ENCODE measurements around the gene TMEM205.
"Not testable (repeated sequence)": the region's sequence is repeated elsewhere in the genome, so short reads cannot be mapped to it uniquely, and the experiment has no call there.

The TMEM205 gene

DNA sequence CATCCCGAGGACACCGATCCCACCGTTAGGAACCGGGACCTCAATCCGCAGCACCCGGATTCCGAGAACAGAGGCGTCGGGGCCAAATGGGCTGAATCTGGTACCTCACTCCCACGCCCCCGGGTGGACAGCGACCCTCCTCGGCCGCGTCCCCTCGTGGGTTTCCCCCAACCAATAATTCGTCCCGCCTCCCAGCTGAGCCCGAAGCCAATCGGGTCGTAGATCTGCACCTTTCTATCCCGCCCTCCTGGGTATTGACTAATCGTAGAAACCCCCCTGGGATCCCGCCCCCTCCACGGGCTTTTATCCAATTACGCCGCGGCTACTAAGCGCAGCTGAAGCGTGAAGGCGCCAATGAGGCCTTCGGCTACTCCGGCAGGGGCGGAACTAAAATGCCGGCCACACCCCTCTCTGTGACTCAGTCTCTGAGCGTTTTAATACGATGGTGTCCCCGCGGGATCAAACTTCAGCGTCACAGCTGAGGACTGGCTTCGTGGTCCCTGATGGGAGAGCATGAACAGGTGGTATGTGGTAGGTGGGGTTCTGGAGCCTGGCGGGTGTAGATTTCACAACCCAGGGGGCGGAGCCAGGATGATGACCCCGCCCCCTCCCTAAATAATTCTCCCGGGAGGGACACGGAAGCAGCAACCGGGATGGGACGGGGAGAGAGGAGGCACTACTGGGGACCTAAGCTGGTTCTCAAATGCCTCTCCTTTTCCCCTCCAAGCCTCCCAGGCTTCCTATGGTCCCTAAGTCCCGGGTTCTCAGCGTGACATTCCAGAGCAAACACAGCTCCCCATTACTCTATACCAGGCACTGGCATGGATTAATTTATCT is at the start of gene TMEM205, which contains the start of gene CCDC159:
TMEM205 (minus strand) TSS at position 165 of the 837 bp plus-strand sequence. CDS start 649 bp downstream, outside the sequence.
CCDC159 (plus strand) TSS at position 416 of the 837 bp plus-strand sequence; CDS start at position 504, 88 bp downstream.
- DNase-seq = peak; percentile 99

DNA sequence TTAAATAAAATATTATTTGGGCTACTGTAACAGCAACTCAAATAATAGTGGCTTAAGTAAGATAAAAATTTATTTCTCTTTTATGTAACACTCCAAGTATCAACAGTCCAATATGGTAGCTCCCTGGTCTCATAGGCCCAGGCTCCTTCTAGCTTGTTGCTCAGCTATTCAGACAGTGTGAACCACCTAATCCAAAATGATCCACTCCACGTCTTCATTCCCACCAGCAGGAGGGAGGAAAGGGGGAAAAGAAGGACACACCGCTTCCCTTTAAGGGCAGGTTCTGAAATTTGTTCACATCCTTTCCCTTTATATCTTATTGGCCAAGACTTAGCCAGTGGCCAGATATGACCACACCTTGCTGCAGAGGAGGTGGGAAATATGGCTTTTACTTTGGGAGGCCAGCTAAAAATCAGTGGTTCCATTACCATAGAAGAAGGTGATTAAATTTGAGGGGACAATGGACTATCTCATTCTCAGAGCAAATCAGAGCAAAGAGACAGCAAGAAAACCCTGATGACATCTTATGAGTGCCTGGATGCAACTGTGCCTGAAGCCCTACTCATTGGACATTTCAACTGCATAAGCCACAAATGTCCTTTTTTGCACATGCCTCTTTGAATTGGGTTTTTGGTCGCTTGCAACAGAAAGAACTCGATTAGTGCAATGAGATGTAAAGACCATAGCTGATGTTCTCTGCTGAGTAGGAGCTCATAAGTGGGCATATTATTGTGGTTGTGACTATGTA is 45.0 kb upstream of the TMEM205 start:
- no peak for DNase-seq

DNA sequence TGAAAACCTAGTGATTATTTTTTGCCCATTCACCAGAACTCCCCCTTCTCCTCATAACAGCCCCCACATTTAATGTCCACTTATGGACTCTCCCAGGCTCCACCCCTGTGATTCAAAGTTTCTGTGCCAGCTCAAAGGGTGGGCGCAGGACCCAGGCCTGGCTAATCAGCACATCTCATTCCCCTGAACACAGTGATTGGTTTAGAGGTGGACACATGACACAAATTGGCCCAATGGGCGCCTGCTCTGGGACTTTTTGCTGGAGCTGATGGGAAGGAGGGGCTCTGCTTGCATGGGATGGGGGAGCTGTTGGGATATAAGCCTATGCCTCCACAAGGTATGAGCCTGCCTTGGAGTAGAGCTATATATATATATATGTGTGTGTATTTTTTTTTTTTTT is 44.3 kb upstream of the TMEM205 start:
- no peak for DNase-seq

DNA sequence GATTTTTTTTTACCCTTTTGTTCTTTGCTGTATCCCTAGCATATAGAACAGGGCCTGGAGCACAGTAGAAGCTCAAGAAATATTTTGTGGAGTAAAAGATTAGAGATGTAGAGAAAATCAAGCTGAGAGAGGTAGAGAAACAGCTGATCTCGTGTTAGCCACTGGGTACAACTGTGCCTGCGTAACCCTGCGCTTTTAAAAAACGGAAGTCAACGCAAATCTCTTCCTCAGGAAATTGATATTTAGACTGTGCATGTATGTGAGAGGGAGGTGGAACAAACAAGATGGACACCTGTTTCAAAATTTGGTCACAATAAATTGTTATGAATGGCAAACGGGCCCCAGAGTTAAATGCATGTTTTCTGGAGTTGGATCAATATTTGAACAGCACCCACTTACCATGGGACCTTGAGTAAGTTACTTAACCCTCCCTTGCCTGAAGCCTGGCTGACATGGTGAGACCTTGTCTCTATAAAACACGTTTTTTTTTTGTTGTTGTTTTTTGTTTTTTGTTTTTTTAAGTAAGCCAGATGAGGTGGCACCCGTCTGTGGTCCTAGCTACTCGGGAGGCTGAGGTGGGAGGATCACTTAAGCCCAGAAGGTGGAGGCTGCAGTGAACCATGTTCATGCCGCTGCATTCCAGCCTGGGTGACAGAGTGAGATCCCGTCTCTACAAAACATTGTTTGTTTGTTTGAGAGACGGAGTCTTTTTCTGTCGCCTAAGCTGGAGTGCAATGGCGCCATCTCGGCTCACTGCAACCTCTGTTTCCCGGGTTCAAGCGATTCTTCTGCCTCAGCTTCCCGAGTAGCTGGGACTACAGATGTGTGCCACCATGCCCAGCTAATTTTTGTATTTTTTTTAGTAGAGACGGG is 41.3 kb upstream of the TMEM205 start:
- DNase-seq = no peak

DNA sequence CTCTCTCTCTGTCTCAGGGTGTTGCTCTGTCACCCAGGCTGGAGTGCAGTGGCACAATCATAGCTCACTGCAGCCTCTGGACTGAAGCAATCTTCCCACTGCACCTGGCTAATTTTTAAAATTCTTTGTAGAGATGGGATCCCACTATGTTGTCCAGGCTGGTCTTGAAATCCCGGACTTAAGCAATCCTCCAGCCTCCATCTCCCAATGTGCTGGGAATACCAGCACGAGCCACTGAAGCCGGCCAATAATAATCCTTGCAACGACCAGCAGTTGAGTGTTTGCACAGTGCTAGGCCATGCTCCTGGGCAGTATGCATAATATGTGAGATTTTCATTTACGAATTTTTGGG is 38.7 kb upstream of the TMEM205 start:
- no peak for DNase-seq

DNA sequence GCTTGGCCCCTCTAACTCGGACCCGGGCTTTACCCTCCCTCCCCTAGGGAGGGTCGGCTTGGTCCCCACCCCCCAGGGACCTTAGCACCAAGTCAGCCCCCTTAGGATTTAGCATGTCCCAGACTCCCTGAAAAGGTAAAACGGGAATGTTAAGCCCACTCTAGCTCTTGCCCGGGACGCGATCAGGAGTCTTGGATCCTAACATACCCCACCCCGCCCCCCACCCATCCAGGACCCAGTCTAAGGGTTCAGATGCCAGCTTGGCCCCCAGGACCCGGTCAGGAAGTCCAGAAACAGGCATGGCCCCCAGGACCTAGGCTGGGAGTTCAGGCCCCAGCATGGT is 37.6 kb upstream of the TMEM205 start:
- DNase-seq = no peak

DNA sequence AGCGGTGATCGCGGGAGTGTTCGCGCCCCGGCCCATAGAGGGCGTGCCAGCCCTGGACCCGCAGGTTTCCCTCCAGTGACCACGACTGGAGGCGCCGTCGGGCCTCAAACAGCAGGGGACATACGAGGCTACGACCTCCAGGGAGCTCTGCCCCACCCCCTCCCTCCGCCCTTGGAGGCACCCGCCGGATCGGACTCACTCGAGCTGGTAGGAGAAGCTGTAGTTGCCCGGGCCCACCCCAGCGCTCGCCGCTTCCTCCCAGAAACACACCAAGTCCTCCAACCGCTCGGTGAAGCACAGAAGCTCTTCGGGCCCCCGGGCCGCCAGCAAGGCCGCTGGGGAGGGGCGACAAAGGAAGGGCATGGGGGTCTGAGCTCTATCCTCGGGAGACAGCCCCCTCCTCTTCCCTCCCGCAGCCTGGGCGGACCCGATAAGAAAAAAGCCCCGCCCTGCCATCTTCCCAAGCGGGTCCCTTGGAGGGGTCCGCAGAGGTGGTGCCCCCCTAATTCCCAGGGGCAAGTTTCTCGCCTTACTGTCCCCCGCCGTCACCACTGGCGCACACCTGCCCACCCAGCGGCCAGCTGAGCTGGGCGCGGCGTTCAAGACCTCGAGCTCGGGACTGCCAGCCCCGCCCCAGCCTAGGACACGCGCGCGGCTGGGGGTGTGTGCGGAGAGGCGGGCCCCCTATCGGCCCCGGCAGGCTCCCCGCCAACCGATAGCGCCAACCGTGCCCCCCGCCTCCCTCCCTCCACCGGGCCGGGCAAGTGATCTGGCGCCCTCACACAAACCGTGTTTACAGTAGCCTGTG is 37.0 kb upstream of the TMEM205 start:
- DNase-seq = no peak

DNA sequence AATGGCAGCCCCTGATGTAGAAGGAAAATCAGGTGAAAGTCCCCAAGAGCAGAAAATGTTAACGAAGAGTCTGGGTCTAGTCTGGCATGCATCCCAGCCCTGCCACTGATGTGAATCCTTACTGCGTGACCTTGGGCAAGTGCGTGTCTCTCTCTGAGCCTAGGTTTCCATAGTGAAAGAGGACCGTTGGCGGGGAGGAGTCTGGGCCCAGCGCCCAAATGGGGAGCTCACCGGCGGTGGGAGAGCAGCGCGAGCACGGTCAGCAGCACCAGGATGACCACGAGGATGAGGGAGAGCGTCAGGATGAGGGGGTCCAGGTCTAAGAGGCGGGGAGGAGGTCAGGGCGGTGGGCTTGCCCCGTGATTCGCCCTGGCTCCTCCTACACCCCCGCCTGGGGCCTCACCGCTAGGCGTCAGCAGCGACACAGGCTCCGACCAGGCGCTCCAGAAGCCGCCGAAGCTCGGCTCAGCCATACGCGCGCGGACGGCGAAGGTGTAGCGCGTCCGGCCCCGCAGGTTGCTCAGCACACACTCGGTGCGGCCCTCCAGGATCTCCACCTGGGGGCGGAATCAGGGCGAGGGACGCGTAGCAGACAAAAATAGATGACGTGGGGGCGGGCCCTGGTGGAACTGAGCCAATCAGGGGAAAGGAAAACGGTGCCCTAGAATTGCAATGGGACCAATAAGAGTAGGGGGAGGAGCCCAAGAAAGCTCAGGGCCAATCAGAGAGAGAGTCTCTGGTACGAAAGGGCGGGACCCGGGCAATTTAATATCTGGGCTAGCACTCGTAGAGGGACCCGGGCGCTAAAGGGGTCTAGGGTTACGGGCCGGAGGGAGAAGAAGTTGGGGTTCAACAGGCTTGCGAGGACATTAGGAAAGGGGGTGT is 34.8 kb upstream of the TMEM205 start:
- peak; percentile 97 for DNase-seq

DNA sequence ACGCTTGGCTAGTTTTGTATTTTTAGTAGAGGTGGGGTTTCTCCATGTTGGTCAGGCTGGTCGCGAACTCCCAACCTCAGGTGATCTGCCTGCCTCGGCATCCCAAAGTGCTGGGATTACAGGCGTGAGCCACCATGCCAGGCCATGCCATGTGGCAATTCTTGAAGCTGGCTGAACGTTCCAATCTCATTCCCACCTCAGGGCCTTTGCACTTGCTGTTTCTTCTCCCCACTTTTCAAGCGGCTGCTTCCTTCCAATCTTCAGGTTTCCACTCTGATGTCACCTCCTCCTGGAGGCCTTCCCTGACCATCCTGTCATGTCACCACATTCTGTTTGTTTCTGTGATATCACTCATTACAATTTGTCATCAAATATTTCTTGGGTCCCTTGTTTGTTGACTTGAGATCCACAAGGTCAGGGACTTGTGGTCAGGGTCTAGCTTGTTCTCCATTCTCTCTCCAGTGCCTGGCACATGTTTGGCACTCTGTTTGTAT is 33.8 kb upstream of the TMEM205 start:
- no peak for DNase-seq

DNA sequence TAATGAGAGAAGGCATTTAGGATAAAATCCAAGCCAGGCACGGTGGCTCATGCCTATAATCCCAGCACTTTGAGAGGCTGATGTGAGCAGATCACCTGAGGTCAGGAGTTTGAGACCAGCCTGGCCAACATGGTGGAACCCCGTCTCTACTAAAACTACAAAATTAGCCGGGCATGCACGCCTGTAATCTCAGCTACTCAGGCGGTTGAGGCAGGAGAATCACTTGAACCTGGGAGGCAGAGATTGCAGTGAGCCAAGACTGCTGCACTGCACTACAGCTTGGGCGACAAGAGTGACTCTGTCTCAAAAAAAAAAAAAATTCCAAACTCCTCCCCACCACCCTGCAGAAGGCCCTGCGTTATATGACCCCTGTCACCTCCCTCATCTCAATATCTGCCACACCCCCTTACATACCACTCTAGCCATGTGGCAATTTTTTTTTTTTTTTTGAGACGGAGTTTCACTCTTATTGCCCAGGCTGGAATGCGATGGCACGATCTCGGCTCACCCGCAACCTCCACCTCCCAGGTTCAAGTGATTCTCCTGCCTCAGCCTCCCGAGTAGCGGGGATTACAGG is 33.3 kb upstream of the TMEM205 start:
- not testable (repeated sequence) for DNase-seq

DNA sequence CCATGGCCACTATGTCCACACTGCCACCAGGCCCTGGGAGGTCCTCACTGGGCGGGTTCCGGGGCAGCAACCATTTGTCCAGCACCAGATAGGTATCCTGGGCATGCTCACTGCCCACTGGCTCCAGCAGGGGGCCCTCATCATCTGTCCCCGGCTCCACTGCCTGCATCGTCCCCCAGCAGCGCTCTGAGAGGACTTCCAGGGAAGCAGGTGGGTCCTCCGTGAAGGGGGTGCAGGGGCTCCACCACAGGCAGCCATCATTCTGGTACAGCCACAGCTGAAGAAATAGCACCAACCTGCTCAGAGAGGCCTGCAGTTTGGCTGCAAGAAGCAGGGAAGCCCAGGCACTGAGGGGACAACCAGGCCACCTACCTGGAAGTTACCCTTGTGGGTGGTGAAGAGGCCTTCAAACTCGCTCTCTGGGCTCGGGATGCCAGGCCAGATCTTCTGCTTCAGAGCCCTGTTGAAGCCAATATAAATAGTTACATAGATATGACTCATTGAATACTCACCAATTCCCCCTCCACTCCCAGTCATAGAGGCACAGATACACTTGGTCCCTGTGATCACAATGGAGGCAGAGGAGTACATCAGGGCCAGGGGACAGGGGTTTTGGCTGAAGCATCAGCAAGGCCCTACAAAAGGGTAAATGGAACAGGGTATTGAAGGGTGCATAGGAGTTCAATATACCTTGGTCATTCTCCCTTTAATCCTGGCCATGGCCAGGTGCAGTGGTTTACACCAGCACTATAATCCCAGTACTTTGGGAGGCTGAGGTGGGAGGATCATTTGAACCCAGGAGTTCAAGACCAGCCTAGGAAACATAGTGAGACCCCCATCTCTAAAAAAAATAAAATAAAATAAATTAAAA is 32.5 kb upstream of the TMEM205 start:
- DNase-seq = peak; percentile 85

DNA sequence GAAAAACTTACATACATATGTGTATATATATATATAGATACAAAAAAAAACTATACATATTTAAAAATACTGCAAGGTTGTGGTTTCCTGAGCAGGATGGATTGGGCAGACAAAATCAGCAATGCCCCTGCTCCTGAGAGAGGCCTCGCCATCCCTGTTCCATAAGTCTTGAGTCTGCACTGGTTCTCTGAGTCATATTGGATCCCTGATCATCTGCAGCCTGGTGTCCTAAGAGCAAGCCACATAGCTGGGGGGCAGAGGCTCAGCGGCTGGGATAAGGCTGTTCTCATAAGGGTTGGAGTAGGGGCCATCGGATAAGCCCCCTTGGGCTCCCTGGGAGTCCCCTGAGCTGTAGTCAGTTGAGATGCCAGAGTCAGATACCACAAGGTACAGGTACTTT is 31.7 kb upstream of the TMEM205 start:
- peak; percentile 35 for DNase-seq

DNA sequence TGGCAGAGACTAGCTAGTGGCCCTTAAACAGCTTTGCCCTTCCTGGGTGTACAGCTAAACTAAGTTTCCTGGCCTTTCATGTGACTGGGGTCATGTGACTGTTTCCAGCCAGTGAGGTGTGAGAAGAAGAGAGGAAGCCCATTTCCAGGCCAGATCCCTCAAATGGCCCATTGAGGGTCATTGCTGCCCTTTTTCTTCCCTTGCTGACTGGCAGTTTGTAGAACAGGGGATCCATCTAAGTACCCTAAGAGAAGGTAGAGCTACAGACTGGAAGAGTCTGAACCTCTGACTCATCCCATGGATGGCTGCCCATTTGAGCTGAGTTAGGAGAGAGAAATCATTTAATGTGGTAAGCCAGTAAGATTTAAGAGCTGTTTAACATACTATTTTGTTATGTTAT is 31.2 kb upstream of the TMEM205 start:
- peak; percentile 96 for DNase-seq

DNA sequence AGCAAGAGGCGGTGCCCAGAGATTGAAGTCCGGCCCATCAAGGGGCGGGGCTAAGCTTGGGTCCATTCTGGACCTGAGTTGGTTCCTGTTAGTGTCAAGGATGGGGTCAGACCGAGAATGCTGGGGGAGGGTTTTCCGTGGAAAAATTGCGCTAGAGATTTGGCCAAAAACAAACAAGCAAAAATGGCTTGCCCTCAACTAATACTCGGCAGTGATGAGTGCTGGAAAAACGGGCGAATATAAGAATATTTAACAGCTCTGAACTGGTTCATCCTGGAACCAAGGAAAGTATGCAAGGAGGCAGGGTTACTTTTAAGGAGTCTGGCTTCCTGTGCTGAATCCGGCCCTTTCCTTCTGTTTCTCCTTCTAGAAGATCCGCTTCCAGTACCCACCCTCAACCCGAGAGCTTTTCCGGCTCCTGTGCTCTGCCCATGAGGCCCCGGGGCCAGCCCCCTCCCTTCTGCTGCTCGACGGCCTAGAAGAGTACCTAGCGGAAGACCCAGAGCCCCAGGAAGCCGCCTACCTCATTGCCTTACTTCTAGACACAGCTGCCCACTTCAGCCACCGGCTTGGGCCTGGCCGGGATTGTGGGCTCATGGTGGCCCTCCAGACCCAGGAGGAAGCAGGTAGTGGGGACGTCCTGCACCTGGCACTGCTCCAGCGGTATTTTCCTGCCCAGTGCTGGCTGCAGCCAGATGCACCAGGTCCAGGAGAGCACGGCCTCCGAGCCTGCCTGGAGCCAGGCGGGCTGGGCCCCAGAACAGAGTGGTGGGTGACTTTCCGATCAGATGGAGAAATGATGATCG is 29.3 kb upstream of the TMEM205 start:
- DNase-seq = no peak

DNA sequence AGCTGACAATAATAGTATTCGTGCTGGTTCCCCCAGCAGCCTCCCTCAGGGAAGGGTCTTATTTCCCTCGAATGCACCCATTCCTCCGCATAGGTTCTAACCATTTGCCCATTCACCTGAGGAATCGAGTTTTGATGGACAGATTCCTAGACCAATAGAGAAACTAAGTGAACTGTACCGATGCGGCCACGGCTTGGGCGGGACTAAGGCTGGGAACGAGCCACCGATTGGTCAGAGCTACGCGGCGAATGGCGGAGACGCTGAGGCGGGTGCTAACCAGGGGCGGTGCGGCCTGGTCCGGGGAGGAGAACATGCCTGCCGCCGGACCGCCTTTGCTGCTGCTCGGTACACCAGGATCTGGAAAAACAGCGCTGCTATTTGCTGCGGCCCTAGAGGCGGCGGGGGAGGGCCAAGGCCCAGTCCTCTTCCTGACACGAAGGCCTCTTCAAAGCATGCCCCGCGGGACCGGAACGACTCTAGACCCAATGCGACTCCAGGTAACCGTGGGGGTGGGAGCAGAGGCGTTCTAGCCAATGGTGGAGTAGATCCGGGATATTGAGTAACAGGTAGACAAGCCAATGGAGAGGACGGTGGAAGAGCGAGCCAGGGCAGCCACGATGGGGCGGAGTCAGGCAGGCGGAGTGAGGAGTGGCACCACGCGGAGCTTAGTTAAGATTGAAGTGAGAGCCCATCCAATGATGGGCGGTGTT is 28.5 kb upstream of the TMEM205 start, which contains the start of gene SWSAP1:
SWSAP1 (plus strand) TSS at position 234 of the 710 bp plus-strand sequence; CDS start at position 249, 15 bp downstream.
- peak; percentile 99 for DNase-seq

DNA sequence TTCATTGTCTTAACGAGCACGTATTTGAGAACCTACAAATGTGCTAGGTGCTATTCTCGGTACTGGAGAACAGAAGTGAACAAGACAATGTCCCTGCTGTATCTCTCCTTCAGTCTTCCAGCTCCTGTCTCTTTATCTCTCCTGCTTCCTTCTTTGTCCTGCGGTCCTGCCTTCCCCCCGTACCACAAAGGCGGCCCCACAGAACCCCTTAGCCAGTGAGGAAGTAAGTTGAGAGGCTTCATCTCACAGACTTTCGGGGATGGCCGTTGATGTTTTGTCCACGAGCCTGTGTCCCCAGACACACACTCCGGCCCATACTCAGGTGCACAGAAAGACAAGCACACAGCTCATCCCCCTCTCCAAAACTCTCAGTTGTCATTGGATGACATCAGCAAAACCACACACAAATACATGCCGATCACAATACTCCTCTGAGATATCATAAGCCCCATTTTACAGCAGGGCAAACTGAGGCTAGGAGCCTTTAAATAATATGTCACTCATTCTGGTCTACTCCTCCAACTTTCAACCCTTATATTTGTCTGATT is 27.9 kb upstream of the TMEM205 start:
- no peak for DNase-seq

DNA sequence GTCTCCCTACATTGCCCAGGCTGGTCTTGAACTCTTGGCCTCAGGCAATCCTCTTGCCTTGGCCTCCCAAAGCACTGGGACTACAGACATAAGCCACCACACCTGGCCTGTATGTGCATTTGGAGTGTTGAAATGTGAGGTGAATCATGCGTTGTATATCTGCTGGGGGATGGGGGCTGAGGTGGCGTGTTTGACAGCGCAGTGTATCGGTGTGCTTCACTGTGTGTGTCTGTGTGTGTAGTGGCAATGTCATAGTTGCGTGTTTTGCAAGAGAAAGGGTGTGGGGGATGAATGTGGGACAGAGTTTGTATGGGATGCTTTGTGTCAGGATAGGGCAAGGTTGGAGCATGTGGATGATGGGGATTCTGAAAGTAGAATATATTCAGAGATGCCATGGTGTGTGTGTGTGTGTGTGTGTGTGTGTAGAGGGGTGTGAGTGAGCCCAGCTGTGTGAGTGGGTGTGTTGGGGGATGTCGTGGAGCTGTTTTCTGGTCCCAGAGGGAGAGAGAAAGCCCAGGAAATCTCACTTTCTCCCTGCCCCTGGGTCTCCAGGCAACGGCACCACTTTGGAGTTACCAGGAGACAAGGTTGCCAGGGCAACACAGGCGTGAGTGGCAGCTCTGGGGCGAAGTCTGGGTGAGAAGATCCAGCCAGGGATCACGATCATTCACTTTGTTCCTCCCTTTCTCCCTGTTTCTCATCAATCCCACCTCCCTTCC is 27.3 kb upstream of the TMEM205 start:
- peak; percentile 13 for DNase-seq
